ENCODE measurements around the gene IDI2. TPM values are rescaled to one million over a fixed set of nuclear protein-coding genes. Genes with fewer than 3 reads are reported as not detected.

IDI2 gene
- total RNA-seq, 4 donors from 2014 or later: not detected

DNA sequence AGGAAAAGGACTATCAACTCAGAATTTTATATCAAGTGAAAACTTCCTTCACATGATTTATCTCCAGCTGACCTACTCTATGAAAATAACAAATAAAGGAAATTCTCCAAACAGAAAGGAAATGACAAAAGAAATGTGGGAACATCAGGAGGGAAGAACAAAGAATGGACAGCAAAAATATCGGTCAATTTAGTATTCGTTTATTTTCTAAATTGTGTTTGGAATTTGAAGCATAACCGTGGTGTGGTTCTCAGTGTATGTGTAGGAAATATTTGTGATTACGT lies 39.2 kb upstream of the IDI2 start:
- no peak for ATAC-seq
- Histone ChIP-seq H3K27me3 (no peaks in the 10 kb centered on the region), H3K9me3 (no peaks in the 10 kb centered on the region), H3K4me3 (no peak overlapping the region), H3K36me3 (peaks cover 0 to 13% of the 10 kb centered on the region in 2 donors), H3K27ac (no peak overlapping the region), H3K4me1 (peaks cover 0 to 20% (median 0%) of the 10 kb centered on the region in 3 donors)
- TF ChIP-seq POLR2AphosphoS5 (IDR thresholded peaks at IDR 0.05): no peak
- TF ChIP-seq EP300 (IDR thresholded peaks at IDR 0.05): no peak
- TF ChIP-seq, protein P1, sequence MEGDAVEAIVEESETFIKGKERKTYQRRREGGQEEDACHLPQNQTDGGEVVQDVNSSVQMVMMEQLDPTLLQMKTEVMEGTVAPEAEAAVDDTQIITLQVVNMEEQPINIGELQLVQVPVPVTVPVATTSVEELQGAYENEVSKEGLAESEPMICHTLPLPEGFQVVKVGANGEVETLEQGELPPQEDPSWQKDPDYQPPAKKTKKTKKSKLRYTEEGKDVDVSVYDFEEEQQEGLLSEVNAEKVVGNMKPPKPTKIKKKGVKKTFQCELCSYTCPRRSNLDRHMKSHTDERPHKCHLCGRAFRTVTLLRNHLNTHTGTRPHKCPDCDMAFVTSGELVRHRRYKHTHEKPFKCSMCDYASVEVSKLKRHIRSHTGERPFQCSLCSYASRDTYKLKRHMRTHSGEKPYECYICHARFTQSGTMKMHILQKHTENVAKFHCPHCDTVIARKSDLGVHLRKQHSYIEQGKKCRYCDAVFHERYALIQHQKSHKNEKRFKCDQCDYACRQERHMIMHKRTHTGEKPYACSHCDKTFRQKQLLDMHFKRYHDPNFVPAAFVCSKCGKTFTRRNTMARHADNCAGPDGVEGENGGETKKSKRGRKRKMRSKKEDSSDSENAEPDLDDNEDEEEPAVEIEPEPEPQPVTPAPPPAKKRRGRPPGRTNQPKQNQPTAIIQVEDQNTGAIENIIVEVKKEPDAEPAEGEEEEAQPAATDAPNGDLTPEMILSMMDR (IDR thresholded peaks at IDR 0.05): no peak
- no peak for TF ChIP-seq POLR2A (IDR thresholded peaks at IDR 0.05)
- WGBS, 2 donors (ENCODE audit: low coverage in 1 of 2): 77 to 84% methylated on average over 4 of the region's 4 CpGs

DNA sequence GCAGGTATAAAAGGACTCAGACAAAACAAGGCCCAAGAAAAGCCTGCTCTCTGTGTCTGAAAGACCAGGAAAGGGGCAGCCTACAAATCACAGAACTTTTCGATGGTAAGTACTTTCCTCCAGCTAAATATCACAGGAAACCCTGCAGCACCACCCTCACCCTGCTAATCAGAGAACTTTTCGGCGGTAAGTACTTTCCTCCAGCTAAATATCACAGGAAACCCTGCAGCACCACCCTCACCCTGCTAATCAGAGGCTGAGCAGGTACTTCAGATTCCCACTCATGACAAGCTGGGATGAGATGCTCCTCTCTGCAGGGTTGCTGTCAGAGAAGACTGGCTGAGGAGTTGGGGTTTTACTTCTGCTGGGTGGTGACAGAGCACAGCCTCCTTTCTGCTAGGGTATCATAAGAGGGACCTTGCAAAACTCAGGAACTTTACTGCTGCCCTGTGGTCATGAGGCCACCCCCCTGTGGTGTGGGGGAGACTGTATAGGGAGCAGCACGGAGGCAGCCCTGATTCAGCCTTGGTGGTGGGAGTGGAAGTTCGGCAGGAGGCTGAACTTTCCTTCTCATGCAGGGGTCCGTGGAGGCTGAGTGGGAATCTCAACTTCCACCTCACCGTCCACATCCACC lies 37.7 kb upstream of the IDI2 start:
- no peak for ATAC-seq
- Histone ChIP-seq H3K4me1 (peaks cover 0 to 36% (median 0%) of the 10 kb centered on the region in 3 donors), H3K4me3 (no peak overlapping the region), H3K27me3 (no peaks in the 10 kb centered on the region), H3K9me3 (no peaks in the 10 kb centered on the region), H3K27ac (no peak overlapping the region), H3K36me3 (peaks cover 0 to 13% of the 10 kb centered on the region in 2 donors)
- TF ChIP-seq EP300 (IDR thresholded peaks at IDR 0.05) (no peak), POLR2A (IDR thresholded peaks at IDR 0.05) (no peak), POLR2AphosphoS5 (IDR thresholded peaks at IDR 0.05) (no peak)
- TF ChIP-seq, protein P1 (IDR thresholded peaks at IDR 0.05): no peak
- 72 to 83% methylated on average over 3 of the region's 7 CpGs for WGBS, 2 donors (ENCODE audit: low coverage in 1 of 2)

DNA sequence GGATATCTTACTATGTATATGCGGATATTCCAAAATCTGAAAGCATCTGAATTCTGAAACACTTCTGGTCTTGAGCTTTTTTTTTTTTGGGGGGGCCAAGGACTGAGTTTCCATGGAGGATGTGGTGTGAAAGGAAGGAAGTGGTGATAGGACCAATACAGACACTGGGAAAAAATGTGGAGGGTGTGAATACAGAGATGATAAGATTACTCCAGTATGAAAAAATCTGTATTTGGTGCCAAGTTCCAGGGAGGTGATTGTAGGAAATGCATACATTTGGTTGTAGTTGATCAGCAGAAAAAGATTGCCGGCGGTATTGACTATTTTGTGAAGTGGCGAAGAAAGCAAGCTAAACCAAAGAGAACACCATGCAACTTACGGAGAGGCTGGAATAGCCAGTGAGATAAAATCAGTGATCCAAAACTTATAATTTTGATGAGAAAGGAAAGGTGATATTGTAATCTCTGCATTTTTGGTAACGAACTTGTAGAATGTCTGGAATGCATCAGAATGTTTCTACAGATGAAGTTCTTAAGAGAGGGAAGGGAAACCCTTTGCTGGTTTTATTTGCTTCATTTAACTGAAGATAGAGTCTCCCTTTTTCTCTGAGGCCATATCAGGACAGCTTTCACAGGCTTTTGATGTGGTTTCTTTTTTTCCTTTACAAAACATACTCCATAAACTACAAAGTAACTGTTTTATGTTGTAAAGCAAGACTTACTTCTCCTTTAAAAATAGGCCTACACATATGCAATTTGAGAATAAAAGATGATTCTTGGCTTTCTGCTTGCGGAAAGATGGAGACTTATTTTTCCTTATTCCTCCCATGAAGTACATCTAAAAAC lies 36.5 kb upstream of the IDI2 start:
- no peak for TF ChIP-seq POLR2A (IDR thresholded peaks at IDR 0.05)
- TF ChIP-seq, protein P1 (IDR thresholded peaks at IDR 0.05): no peak
- no peak for TF ChIP-seq EP300 (IDR thresholded peaks at IDR 0.05)
- no peak for TF ChIP-seq POLR2AphosphoS5 (IDR thresholded peaks at IDR 0.05)
- Histone ChIP-seq H3K4me3 (no peak overlapping the region), H3K9me3 (no peaks in the 10 kb centered on the region), H3K27me3 (no peaks in the 10 kb centered on the region), H3K27ac (no peak overlapping the region), H3K4me1 (peaks cover 0 to 48% (median 0%) of the 10 kb centered on the region in 3 donors), H3K36me3 (peaks cover 0 to 13% of the 10 kb centered on the region in 2 donors)
- ATAC-seq: no peak
- 94 to 99% methylated on average over 6 to 7 of the region's 7 CpGs for WGBS, 2 donors (ENCODE audit: low coverage in 1 of 2)

DNA sequence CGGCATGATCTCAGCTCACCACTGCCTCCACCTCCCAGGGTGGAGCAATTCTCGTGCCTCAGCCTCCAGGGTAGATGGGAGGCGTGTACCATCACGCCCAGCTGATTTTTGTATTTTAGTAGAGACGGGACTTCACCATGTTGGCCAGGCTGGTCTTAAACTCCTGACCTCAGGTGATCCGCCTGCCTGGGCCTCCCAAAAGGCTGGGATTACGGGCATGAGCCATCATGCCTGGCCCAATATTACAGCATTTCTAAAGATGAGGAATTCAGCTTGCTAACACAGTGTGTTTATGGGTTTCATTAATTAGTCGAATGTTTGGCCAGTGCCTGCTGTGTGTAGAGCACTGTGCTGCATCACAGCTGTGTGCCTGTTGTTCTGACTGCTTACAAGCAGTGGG lies 34.2 kb upstream of the IDI2 start:
- H3K9me3 ChIP-seq: no peaks in the 10 kb centered on the region
- TF ChIP-seq, protein P1 (IDR thresholded peaks at IDR 0.05): no peak
- no peak for TF ChIP-seq EP300 (IDR thresholded peaks at IDR 0.05)
- no peak for TF ChIP-seq POLR2A (IDR thresholded peaks at IDR 0.05)
- TF ChIP-seq POLR2AphosphoS5 (IDR thresholded peaks at IDR 0.05): no peak
- 90 to 100% methylated on average over 2 to 5 of the region's 8 CpGs for WGBS, 2 donors (ENCODE audit: low coverage in 1 of 2)
- ATAC-seq: no peak
- no peaks in the 10 kb centered on the region for H3K27me3 ChIP-seq
- peaks cover 0 to 13% of the 10 kb centered on the region in 2 donors for H3K36me3 ChIP-seq
- H3K4me3 ChIP-seq: no peak overlapping the region
- H3K4me1 ChIP-seq: peaks cover under 1 to 61% (median 5%) of the 10 kb centered on the region in 3 donors
- no peak overlapping the region for H3K27ac ChIP-seq

All from gastroesophageal sphincter (tissue), 4 donors.